HG03432 (cell line): ENCODE data around the gene WDR43.

Experiments used
- ATAC-seq: cut with Tn5 transposase; IDR thresholded peaks from one replicate; pipeline ENCODE4 v1.9.1; 2021; ENCODE audit warnings: mild to moderate bottlenecking, moderate library complexity; ENCODE audit not compliant: unreplicated experiment

The WDR43 gene, protein sequence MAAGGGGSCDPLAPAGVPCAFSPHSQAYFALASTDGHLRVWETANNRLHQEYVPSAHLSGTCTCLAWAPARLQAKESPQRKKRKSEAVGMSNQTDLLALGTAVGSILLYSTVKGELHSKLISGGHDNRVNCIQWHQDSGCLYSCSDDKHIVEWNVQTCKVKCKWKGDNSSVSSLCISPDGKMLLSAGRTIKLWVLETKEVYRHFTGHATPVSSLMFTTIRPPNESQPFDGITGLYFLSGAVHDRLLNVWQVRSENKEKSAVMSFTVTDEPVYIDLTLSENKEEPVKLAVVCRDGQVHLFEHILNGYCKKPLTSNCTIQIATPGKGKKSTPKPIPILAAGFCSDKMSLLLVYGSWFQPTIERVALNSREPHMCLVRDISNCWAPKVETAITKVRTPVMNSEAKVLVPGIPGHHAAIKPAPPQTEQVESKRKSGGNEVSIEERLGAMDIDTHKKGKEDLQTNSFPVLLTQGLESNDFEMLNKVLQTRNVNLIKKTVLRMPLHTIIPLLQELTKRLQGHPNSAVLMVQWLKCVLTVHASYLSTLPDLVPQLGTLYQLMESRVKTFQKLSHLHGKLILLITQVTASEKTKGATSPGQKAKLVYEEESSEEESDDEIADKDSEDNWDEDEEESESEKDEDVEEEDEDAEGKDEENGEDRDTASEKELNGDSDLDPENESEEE

DNA sequence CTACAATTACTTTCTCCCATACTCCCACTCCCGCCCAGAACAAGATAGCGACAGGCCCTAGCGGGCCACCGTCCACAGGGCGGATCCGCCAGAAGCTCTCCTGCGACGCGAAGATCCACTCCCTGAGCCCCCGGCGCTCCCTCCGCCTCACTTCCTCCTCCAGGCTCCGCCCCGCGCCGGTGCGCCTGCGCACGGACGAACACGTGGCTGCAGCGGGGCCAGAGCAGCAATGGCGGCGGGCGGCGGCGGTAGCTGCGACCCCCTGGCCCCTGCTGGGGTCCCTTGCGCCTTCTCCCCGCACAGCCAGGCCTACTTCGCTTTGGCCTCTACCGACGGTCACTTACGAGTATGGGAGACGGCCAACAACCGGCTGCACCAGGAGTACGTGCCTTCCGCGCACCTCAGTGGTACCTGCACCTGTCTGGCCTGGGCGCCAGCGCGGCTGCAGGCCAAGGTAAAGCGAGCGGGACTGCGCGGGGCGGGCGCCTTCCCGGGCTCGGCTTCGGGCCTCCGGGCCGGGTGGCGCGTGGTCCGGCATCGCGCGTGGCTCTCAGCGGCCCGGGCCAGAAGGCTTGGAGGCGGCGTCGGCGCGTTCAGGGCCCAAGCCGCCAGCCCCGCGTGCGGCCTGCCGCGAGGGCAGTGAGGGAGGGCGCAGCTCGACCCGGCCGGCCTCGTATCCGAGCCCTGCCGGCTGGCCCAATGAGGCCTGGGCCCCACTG, at the start of gene WDR43:
WDR43 (plus strand) TSS at position 198 of the 719 bp plus-strand sequence; CDS start at position 230, 32 bp downstream.
- ATAC-seq: peak; percentile 95

DNA sequence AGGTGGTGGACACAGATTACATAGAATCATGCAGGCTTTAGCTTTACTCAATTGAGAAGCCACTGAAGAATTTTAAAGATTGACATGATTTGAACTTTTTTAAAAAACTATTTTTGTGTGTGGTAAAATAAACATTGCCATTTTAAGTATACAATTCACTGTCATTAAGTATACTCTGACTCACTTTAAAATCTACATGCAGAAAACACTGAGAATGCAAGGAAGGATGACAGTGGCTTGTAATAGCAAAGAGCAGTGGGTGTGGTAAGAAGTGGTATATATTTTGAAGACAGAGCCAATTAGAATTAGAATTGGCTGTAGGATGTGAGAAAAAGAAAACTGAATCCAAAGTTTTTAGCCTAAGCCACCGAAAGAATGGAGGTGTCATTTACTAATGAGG, 39.3 kb upstream of the WDR43 start:
- ATAC-seq: no peak

DNA sequence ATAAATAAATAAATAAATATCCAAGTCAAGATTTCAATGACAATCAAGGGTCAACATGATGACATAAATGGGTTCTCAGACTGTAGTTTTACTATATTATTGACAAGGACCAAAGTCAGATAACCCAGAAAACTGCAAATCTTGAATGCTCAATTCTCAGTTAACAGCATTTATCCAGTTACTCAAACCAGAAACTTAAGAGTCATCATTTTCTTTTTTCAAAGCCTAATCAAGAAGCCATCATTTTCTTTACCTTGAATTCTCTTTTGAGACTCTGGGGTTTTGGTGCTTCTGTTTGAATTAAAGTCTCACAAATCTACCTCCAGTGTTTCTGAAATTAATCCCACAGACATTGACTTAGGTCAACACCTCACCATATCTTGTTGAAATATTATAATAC, 38.5 kb upstream of the WDR43 start:
- ATAC-seq: no peak

DNA sequence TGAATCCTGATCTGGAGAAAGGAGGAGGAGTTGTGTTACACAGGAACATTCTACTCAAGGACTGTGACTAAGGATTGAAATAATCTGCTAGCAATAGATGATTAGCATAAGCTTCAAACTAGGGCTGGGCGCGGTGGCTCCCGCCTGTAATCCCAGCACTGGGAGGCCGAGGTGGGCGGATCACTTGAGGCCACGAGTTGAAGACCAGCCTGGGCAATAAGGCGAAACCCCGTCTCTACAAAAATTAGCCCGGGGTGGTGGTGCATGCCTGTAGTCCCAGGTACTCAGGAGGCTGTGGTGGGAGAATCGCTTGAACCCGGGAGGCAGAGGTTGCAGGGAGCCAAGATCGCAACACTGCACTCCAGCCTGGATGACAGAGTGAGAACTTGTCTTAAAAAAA, 25.9 kb upstream of the WDR43 start:
- ATAC-seq: no peak

DNA sequence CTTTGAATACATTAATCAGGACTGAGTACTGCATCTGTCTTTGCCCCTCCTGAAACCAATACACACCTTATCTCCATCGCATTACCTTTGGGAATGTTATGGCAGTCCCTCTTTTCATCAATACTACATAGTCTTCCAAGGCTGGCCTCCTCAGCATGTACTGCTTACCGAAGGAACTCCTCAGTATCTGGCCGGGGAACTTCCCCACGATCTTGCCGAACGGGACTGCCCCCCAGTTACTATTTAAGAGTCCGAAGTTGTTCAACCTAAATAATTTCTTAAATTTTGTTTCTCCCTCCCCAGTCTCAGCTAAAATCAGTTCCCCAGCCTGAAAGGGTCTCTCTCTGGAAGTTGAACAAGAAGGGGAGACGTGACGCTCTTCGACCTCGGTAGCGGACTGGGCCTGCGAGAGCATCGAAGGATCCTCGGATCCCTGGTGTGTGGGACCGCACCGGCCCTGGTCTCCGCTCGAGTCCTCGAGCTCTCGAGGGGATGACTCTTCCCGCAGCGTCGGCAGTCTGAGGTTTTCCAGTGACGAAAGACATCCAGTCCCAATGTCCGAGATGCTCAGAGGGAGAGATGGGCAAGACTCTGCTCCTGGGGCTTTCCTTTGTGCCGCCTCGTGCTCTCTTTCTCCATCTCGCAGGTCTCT, 24.8 kb upstream of the WDR43 start:
- peak; percentile 26 for ATAC-seq

DNA sequence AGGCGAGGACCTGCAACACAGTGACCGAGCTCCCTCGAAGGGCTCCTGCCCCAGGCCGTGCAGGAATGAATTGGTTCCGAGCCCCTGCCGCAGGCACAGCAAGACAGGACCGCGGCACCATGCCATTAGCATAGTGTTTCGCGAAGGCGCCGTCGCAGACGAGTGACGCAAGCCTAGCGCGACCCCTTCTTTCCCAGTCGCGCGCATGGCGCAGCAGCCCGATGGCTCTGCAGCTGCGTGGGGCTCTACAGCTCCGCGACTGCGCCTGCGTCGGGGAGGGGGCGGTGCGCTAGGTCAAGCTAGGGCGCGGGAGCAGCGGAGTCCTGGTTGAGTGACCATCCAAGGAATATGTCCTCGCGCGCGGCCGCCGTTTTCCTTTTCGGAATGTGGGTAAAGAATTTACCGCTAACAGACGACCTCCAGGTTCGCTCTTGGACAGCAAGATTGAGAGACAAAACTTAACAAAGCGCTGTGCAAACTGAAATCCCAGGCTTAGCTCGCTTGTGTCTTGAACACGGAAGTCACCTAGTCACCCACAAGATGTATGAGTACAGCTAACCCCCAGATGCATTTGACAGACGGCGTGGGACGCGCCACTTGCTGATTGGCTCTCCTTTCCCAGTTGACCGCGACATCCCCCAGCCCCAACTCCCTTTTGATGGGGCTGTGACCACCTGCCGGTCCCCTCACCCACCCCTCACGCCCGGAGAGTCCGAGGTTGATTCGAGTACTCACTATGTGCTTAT, 24.1 kb upstream of the WDR43 start, which contains the start of gene TRMT61B:
TRMT61B (minus strand) TSS at position 164 of the 746 bp plus-strand sequence; CDS start at position 132, 32 bp downstream.
- peak; percentile 98 for ATAC-seq

DNA sequence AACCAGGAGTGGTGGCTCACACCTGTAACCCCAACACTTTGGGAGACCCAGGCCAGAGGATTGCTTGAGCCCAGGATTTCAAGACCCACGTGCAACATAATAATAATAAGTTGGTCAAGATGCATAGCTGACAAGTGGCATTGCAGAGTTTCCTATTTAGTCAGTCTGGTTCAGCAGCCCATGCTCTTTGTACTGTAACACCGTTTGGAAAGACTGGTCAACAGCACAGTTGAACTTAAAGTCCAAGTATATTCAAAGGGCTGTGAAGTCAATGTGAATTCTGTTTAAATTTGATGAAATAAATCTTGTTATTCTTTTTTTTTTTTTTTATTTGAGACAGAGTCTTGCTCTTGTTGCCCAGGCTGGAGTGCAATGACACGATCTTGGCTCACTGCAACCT, 22.8 kb upstream of the WDR43 start:
- no peak for ATAC-seq

DNA sequence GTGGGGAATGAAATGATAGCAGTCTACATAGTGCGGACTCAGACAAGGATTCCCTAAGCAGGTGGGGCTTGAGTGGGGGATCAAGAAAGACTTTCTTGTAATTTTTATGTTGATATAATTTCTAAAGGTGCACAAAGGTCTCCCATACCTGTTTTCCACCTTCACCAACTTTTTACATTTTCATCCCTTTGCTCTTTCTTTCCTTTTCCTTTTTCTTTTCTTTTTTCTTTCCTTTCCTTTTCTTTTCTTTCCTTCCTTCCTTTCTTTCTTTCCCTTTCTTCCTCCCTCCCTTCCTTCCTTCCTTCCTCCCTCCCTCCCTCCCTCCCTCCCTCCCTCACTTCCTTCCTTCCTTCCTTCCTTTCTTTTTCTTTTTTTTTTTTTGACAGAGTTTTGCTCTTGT, 14.3 kb upstream of the WDR43 start:
- no peak for ATAC-seq

DNA sequence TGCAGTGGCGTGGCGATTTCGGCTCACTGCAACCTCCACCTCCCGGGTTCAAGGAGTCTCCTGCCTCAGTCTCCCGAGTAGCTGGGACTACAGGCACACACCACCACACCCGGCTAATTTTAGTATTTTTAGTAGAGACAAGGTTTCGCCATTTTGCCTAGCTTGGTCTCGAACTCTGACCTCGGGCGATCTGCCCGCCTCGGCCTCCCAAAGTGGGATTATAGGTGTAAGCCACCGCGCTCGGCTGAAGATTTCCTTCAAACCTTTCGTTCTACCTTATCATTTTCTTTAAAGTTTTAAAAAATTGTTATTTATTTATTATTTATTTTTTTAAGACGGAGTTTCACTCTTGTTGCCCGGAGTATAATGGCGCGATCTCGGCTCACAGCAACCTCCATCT, 979 bp upstream of the WDR43 start:
- ATAC-seq: no peak

DNA sequence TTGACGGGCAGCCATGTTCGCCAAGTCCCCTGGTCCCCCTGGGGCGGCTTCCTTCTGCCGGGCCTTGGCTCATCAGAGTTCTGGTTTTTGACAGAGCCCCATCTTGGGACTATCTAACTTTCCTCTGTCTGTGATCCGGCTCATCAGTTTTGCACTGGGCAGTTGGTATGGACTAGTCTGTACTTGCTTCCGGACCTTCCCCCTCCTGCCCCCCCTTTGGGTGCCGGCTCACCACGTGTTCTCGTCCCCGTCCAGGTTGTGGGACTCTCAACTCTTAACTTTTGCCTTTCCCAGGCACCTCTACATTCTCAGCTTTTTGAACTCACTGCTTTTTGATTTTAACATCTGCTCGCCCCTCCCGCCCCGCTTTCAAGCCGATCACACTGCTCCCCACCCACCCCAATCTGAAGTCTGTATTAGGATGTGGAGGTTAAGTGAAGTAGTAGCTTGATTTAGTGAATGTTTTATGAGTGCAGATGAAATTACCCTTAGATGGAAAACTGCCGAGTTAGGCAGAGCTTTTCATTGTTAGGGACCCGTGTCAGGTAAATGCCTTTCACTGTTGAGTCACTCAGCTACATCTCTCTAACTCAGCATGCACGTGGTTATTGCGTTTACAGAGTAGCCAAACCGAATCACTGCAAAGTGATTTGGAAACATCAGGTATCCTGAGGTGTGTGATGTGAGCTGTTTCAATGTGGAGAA, 874 bp downstream of the WDR43 start:
- peak; percentile 30 for ATAC-seq

DNA sequence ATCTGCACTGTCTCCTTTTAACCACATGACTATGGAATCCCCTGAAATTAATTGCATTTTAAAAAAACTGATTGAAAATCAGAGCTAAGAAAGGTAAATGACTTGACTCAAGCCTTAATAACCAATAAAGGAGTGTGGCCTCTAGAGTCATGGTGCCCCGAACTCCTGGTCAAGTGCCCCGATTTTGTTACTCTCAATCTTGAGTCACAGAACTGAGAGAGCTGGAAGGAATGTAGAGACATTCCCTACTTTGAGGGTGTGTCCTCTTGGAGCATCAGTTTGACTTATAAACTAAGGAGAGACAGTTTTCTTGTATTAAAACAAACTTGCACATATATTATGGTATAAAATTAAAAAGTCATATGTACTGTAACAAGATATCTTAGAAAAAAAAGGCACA, 2.4 kb downstream of the WDR43 start:
- no peak for ATAC-seq

DNA sequence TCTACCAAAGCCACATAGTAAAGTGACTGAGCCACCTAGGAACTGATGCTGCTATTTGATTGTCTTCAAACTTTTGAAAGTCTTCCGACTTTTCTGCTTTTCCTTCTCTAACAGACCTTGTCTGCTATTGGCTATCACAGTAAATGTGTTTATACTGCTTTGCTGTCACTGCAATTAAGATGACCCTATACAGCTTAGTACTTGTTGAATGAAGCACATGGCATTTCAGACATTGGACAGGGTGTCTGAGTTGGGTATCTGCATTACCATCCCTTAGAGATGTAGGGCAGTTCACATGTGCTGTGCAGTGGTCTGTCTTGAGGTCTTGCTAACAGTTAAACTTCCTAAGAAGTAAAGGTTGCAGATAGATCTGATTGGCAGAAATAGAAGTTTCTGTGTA, 3.6 kb downstream of the WDR43 start:
- no peak for ATAC-seq

DNA sequence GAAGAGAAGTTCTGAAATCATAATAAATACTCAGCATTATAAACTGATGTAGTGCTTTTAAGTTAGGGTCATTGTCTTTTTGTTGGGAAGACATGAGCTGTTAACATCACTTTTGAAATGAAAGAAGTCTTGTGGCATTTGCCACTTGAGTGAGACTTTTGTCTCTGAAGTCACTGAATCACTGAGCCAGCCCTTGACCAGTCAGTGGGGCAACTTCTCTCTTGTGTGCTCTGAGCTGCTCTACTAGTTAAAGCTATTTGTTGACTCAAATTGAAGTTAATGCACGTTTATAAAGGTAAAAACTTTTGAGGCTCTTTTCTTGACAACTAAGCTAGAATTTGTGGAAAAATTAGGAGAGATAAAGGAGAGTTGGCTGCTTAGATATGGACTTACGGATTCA, 6.7 kb downstream of the WDR43 start:
- ATAC-seq: no peak

DNA sequence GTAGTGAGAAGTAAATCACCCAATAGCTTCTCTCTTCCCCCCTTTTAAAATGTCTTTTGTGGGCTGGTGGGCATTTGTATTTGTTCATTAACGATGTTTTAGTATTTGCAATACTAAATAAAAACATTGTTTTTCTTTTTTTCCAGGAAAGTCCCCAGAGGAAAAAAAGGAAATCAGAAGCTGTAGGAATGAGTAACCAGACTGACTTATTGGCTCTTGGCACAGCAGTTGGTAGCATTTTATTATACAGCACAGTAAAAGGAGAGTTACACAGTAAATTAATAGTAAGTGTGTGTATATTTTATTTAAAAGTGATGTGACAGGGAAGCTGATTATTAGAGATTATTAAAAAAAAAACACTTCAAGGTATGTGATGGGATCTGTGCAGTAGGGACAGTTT, 7.4 kb downstream of the WDR43 start:
- no peak for ATAC-seq

DNA sequence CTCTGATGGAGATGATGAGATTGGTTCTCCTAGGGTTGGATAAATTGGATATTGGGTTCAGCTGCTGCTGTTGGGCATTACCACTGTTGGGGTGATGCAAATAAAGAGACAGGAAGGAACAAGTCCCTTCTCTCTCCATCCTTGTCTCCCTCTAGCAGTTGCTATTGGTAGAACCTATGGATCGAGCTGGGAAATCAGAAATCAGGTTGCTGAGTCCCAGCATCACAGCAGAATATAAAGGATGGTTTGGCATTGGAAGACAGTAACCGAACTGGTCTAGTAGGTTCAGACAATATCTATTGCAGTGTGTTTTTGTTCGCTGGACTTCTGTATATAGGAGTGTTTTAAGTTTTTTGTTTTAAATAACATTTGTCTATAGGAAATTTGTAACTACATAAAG, 8.1 kb downstream of the WDR43 start:
- ATAC-seq: no peak

DNA sequence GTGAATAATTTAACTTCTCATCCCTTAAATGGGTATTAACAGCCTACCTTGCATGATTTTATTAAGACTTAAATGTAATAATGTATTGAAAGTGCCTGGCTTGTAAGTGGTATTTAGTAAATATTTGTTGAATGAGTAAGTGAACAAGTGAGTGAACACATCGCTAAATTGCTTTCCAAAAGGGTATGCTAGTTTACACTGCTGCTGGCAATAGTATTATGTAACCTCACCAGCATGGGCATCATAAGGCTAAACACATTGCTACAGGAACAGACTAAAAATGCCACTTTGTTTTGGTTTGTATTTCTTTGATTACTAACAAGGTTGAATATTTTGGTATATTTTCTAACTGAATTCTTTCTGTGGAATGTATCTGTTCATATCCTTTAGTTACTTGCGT, 9.8 kb downstream of the WDR43 start:
- no peak for ATAC-seq

DNA sequence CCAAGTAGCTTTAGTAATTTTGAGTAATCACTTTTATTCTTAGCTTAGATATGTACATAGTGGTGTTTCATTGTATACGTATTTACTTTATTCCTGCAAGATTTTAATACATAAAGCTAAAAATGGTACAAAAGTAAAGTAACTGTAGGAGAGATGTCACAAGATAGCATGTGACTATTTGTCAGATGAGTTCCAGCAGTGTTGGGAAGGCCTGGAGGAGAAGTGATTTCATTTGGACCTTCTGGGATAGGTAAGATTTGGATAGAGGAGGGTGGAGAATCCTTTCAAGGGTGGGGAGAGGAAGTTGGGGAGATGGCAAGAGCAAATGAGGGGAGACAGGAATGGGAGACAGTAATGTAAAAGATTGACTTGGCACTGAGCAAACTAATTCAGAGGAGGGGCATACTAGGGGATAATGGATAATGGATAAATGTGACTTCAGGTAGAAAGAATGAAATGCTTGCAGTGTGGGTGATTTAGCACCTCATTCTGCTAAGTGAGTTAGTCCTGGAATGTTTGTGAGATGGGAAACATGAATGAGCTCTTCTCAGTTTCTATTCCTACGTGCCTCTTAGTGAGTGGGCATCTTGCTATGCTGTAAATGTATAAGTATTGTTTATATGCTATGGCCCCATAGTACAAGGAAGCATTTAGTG, 10.5 kb downstream of the WDR43 start:
- ATAC-seq: no peak

DNA sequence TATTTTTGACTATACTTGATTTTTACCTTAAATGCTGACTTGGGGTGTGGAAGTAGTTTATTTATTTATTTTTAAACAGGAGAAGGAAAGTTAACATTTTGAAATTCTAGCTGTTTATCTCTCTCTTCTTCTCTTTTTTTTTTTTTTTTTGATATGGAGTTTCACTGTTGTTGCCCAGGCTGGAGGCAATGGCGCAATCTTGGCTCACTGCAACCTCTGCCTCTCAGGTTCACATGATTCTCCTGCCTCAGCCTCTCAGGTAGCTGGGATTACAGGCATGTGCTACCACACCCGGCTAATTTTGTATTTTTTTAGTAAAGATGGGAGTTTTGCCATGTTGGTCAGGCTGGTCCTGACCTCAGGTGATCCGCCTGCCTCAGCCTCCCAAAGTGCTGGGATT, 11.1 kb downstream of the WDR43 start:
- no peak for ATAC-seq

DNA sequence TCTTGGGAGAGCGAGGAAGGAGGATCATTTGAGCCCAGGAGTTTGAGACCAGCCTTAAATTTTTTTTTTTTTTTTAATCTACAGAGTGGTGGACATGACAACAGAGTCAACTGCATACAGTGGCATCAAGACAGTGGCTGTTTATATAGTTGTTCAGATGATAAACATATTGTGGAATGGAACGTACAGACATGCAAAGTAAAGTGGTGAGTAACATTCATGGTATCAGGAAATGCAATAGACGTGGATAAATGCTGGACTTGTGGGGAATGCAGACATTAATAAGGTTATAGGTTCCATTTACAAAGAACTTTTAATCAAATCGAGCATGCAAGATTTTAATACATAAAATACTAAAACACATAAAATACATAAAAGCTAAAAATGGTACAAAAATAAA, 11.9 kb downstream of the WDR43 start:
- no peak for ATAC-seq
